DND-41 (cell line): ENCODE results near the gene PARVA.
"Not testable (repeated sequence)": the region's sequence is repeated elsewhere in the genome, so short reads cannot be mapped to it uniquely, and the experiment has no call there.

Source experiments
- ATAC-seq: fragments of 200-7000 bp; cut with Tn5 transposase; 3 replicates; pipeline ENCODE4 v1.9.1; 2021; ENCODE audit warnings: low read depth; ENCODE audit not compliant: insufficient read depth
- DNase-seq: peaks from one replicate; pipeline ENCODE4 v3.0.0-alpha.2; 2020
- H2AFZ ChIP-seq: 2 replicates; pipeline ENCODE4 v1.6.0; 2012; ENCODE audit warnings: low read depth, low read length
- H3K27ac ChIP-seq: 2 replicates; pipeline ENCODE4 v1.5.1; 2012; ENCODE audit warnings: low read length, inconsistent platforms
- H3K27me3 ChIP-seq: fragments of 200-600 bp; sonication (generic); 2 replicates; pipeline ENCODE4 v1.6.0; 2012; ENCODE audit warnings: low read length, mild to moderate bottlenecking, inconsistent platforms; ENCODE audit not compliant: insufficient read depth, poor library complexity
- H3K36me3 ChIP-seq: 2 replicates; pipeline ENCODE4 v1.5.1; 2012; ENCODE audit warnings: low read length, inconsistent platforms; ENCODE audit not compliant: insufficient read depth
- H3K4me1 ChIP-seq: 2 replicates; pipeline ENCODE4 v1.5.1; 2012; ENCODE audit warnings: mild to moderate bottlenecking, low read length; ENCODE audit not compliant: insufficient read depth
- H3K4me2 ChIP-seq: 2 replicates; pipeline ENCODE4 v1.6.0; 2012; ENCODE audit warnings: mild to moderate bottlenecking, moderate library complexity, low read length, inconsistent platforms; ENCODE audit not compliant: insufficient read depth
- H3K4me3 ChIP-seq, 2 experiments: fragments of 200-600 bp in 1 of 2; shearing (Covaris generic) in 1 of 2; 2 replicates each; pipeline ENCODE4 v1.5.1; 2012 to 2016; ENCODE audit warnings: inconsistent platforms in 2 of 2, low read length in 2 of 2, mild to moderate bottlenecking in 2 of 2, low read depth in 1 of 2, moderate library complexity in 1 of 2
- H3K79me2 ChIP-seq: 2 replicates; pipeline ENCODE4 v1.6.0; 2012; ENCODE audit warnings: low read length, inconsistent platforms; ENCODE audit not compliant: insufficient read depth
- H3K9ac ChIP-seq: 2 replicates; pipeline ENCODE4 v1.6.0; 2012; ENCODE audit warnings: low read depth, mild to moderate bottlenecking, inconsistent platforms, low read length, moderate library complexity
- H3K9me3 ChIP-seq: 2 replicates; pipeline ENCODE4 v1.5.1; 2012; ENCODE audit warnings: low read length, moderate library complexity, mild to moderate bottlenecking, inconsistent platforms; ENCODE audit not compliant: insufficient read depth, severe bottlenecking
- H4K20me1 ChIP-seq: 2 replicates; pipeline ENCODE4 v1.6.0; 2012; ENCODE audit warnings: low read length; ENCODE audit not compliant: insufficient read depth
- EZH2 ChIP-seq: IDR thresholded peaks from 3 replicates; pipeline ENCODE4 v1.6.1; 2012; ENCODE audit warnings: borderline replicate concordance, low read depth, mild to moderate bottlenecking, moderate library complexity, low read length, inconsistent platforms; ENCODE audit not compliant: severe bottlenecking
- TF ChIP-seq, protein P1 (sequence below): IDR thresholded peaks from 2 replicates; pipeline ENCODE4 v1.5.1; 2012; ENCODE audit warnings: borderline replicate concordance, low read length, moderate library complexity, mild to moderate bottlenecking; ENCODE audit not compliant: poor library complexity, severe bottlenecking; ENCODE audit errors: extremely low read depth

PARVA gene

DNA sequence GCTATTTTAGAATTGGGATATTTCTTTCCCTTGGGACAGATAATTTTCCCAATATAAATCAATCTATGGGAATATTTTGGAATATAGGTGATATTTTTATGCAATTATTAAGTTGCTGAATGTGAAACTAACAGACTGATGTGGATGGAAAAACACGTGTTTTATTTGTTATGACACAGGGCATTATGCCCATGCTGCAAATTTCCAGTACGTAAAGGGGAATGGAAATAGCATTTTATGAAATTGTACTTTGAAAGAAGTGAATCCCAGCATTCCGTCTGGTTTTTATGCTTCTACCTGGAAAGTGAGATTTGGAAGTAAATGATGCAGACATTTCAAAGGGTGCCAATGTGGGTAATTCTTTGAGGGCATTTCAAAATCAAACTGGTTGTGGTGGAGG is 142.7 kb downstream of the PARVA start:
- peaks cover 6% of the 10 kb centered on the region for H3K27me3 ChIP-seq
- H2AFZ ChIP-seq: no peak overlapping the region
- ATAC-seq (no peak), DNase-seq (no peak)
- H3K4me1 ChIP-seq: no peaks in the 10 kb centered on the region
- no peaks in the 10 kb centered on the region for H3K9me3 ChIP-seq
- H3K27ac ChIP-seq: no peak overlapping the region
- no peak overlapping the region for H3K4me3 ChIP-seq
- H3K36me3 ChIP-seq: no peaks in the 10 kb centered on the region
- TF ChIP-seq, protein P1, sequence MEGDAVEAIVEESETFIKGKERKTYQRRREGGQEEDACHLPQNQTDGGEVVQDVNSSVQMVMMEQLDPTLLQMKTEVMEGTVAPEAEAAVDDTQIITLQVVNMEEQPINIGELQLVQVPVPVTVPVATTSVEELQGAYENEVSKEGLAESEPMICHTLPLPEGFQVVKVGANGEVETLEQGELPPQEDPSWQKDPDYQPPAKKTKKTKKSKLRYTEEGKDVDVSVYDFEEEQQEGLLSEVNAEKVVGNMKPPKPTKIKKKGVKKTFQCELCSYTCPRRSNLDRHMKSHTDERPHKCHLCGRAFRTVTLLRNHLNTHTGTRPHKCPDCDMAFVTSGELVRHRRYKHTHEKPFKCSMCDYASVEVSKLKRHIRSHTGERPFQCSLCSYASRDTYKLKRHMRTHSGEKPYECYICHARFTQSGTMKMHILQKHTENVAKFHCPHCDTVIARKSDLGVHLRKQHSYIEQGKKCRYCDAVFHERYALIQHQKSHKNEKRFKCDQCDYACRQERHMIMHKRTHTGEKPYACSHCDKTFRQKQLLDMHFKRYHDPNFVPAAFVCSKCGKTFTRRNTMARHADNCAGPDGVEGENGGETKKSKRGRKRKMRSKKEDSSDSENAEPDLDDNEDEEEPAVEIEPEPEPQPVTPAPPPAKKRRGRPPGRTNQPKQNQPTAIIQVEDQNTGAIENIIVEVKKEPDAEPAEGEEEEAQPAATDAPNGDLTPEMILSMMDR: no peak
- no peak for TF ChIP-seq EZH2
- peaks cover 4% of the 10 kb centered on the region; the same call in 1 of the 2 replicates for H4K20me1 ChIP-seq
- no peak overlapping the region for H3K9ac ChIP-seq
- H3K4me2 ChIP-seq: no peak overlapping the region
- H3K79me2 ChIP-seq: no peaks in the 10 kb centered on the region

DNA sequence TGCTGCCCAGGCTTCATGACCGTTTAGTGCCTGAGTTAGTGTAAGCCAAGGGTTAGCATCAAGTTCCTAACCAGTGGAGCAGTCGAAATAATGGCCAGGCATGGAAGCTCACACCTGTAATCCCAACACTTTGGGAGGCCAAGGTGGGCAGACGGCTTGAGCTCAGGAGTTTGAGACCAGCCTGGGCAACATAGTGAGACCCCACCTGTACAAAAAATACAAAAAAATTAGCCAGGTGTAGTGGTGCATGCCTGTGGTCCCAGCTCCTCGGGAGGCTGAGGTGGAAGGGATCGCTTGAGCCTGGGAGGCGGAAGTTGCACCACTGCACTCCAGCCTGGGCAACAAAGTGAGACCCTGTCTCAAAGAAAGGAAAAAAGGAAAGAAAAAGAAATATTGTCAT is 143.2 kb downstream of the PARVA start:
- H3K79me2 ChIP-seq, DNase-seq, H3K27ac ChIP-seq, ATAC-seq, H3K9ac ChIP-seq, H2AFZ ChIP-seq, H3K36me3 ChIP-seq, H3K4me1 ChIP-seq, H4K20me1 ChIP-seq, H3K4me3 ChIP-seq, H3K4me2 ChIP-seq, H3K9me3 ChIP-seq: not testable (repeated sequence)
- peaks cover 10% of the 10 kb centered on the region for H3K27me3 ChIP-seq

DNA sequence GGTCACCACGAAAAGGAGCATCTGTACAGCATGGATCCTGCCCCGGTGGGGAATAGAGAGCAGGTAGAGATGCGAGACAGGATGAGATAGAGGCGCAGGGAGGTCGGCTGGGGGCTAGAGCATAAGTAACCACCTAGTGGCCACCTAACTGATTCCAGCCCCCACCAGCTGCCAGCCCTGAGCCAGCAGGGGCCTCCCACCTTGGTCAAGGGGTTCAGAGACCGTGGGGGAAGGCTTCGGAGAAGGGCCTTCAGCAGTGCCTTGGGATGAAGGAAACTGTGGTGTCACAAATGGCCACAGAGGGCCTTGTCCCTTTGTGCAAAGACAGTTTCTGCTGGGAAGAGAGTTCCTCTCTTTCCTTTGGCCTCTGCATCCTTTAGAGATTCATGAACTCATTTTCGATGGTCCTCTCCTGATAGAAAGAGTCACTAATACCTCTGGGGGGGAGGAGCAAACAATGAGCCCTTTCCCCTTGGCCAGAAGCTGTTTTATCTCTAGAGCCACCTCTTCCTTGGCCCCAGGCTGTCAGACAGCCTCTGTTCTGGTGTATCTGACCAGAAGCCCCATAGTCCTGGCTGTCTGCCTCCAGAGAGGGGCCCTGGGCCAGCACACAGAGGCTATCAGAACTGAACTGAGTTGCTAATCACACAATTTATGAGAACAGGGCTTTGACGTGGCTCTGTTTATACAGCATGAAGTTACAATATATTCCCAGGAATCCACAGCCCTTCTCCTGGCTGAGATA is 146.0 kb downstream of the PARVA start:
- no peaks in the 10 kb centered on the region for H3K4me1 ChIP-seq
- no peak overlapping the region for H3K4me2 ChIP-seq
- H3K27ac ChIP-seq: no peak overlapping the region
- TF ChIP-seq, protein P1: no peak
- no peak for TF ChIP-seq EZH2
- no peaks in the 10 kb centered on the region for H3K36me3 ChIP-seq
- no peak overlapping the region for H2AFZ ChIP-seq
- ATAC-seq (no peak), DNase-seq (no peak)
- no peaks in the 10 kb centered on the region for H3K9me3 ChIP-seq
- peaks cover 27% of the 10 kb centered on the region for H3K27me3 ChIP-seq
- H3K9ac ChIP-seq: no peak overlapping the region
- no peaks in the 10 kb centered on the region for H3K79me2 ChIP-seq
- no peak overlapping the region for H3K4me3 ChIP-seq
- H4K20me1 ChIP-seq: no peaks in the 10 kb centered on the region

DNA sequence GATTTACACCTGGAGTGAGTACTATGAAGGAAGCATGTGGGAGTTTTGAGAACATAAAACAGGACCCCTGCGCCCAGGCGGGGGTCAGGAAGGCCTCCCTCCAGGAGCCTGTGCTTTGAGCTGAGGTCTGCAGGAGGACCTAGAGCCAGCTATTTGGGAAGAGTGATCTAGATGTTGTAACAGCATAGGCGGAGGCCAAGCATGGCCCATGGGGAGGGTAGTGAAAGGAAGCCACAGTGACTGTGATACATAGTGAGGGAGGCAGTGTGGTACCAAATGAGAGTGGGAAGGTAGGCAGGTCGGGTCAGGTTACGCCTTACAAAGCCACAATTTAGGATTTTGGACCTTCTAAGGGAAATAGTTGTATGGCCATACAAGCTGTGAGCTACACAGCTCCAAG is 147.5 kb downstream of the PARVA start:
- no peak overlapping the region for H3K9ac ChIP-seq
- no peaks in the 10 kb centered on the region for H3K4me1 ChIP-seq
- ATAC-seq: no peak
- H4K20me1 ChIP-seq: no peaks in the 10 kb centered on the region
- H3K79me2 ChIP-seq: no peaks in the 10 kb centered on the region
- no peak overlapping the region for H3K4me3 ChIP-seq
- no peak overlapping the region for H2AFZ ChIP-seq
- H3K27ac ChIP-seq: no peak overlapping the region
- no peak for DNase-seq
- peaks cover 35% of the 10 kb centered on the region for H3K27me3 ChIP-seq
- H3K36me3 ChIP-seq: no peaks in the 10 kb centered on the region
- no peak overlapping the region for H3K4me2 ChIP-seq
- H3K9me3 ChIP-seq: no peaks in the 10 kb centered on the region
- no peak for TF ChIP-seq EZH2
- TF ChIP-seq, protein P1: no peak
